Pulmonary artery endothelial cell (primary cell): ENCODE measurements around the gene FARP1. TPM values are rescaled to one million over a fixed set of nuclear protein-coding genes. Genes with fewer than 3 reads are reported as not detected.

Experiments
- DNase-seq: peaks from one replicate; pipeline ENCODE4 v3.0.0-alpha.2; 2011; ENCODE audit warnings: low read depth, low spot score
- total RNA-seq: library from RNA; depleted of rRNA; stranded (reverse); fragments of >200 nt; gene quantifications from 2 replicates; pipeline ENCODE4 v1.2.3, GENCODE V29; 2014

FARP1 gene, protein sequence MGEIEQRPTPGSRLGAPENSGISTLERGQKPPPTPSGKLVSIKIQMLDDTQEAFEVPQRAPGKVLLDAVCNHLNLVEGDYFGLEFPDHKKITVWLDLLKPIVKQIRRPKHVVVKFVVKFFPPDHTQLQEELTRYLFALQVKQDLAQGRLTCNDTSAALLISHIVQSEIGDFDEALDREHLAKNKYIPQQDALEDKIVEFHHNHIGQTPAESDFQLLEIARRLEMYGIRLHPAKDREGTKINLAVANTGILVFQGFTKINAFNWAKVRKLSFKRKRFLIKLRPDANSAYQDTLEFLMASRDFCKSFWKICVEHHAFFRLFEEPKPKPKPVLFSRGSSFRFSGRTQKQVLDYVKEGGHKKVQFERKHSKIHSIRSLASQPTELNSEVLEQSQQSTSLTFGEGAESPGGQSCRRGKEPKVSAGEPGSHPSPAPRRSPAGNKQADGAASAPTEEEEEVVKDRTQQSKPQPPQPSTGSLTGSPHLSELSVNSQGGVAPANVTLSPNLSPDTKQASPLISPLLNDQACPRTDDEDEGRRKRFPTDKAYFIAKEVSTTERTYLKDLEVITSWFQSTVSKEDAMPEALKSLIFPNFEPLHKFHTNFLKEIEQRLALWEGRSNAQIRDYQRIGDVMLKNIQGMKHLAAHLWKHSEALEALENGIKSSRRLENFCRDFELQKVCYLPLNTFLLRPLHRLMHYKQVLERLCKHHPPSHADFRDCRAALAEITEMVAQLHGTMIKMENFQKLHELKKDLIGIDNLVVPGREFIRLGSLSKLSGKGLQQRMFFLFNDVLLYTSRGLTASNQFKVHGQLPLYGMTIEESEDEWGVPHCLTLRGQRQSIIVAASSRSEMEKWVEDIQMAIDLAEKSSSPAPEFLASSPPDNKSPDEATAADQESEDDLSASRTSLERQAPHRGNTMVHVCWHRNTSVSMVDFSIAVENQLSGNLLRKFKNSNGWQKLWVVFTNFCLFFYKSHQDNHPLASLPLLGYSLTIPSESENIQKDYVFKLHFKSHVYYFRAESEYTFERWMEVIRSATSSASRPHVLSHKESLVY
- 16.3 and 18.9 TPM in 2 replicates for total RNA-seq

DNA sequence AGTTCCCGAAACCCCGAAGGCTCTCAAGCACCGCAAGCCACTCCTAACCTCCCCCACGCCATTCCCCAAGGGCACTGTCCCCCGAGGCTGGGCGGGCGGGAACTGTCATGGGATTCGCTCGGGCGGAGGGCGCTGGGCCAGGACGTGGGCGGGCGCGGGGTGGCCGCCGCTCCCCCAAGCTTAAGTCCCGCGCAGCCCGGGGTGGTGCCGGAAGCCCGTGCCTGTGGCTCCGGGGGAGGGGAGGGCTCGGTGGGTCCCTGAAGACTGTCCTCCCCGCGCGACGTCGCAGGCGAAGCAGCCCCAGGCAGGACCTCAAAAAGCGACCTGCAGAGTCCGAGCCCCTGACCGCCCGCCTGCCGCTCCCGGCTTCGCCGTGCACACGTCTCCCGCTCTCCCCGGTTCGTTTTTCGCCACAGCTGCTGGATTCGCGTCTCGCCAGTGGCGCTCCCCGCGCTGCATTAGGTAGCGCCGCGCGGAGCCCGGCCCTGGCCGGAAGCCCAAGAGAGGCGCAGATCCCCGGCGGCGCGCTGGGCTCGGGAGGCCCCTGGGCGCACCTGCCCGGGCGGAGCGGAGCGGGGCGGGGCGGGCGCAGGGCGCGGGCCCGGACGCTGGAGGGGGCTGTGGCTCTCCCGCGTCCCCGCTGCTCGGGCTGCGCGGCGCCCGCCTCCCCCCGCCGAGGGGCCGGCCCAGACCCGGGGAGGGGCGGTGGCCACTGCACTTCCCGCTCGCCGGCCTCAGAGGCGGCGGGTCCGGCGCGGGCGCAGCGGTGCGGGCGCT is at the start of gene FARP1:
Gene FARP1 (plus strand): TSS at position 715 of the 777 bp plus-strand sequence. CDS start 70,149 bp downstream, outside the sequence.
- DNase-seq = peak; percentile 10

DNA sequence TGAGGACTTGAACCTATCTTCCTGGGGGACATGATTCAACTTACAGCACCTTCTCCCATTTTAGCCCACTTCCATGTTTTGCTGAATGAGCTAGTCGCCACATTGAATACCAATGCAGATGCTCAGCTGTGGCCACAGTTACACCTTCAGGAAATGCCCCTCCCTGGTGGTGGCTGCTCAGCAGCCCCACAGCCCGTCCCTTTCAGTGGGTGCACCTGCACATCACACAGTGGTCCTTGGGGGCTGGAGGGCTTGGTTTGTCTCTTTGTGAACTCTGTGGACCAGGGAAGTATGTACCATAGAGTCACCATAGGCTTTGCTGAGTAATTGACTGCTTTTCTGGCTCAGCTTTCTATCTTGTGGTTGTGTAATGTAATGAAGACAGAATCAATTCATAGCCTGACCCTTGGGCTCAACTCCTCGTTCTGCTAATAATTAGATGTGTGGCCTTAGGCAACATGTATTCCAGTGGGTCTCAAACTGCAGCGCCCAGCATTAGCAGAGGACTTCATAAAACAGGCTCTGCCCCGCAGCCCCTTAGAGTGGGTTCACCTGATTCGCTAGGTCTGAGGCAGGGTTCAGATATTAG is 48.1 kb upstream of the FARP1 start:
- no peak for DNase-seq

DNA sequence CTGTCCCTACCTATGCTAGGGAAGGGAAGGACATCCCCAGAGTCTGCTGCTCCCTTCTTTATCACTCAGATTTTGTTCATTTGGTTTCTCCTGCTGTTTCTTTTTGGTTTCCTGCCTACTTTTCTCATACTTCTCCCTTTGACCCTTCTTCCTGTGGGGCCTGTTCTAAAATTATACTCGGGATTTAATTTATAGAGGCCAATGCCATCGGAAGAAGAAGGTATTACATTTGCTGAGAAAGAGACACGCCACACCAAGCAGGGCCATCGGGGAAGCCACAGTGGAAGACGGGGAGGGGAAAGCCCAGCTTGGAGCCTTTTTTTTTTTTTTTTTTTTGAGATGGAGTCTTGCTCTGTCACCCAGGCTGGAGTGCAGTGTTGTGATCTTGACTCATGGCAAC is 46.8 kb upstream of the FARP1 start:
- DNase-seq = no peak

DNA sequence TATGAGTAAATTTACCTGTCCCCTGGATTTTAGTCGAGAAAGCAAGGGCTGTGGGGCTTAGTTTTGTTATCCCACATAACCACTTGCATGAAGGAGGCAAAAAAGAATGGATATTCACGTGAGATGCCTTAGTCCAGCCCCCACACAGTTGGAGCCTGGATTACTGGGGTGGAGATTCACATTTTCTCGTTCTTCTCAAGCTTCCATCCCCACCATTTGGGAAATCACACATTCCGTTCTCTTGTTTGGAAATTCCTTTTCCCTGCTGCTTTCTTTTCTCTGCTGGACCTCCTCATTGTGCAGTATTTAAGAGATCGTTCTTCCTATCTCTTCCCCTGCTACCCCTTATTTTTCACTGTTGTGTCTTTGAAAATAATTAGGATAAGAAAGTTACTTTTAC is 45.1 kb upstream of the FARP1 start:
- no peak for DNase-seq

DNA sequence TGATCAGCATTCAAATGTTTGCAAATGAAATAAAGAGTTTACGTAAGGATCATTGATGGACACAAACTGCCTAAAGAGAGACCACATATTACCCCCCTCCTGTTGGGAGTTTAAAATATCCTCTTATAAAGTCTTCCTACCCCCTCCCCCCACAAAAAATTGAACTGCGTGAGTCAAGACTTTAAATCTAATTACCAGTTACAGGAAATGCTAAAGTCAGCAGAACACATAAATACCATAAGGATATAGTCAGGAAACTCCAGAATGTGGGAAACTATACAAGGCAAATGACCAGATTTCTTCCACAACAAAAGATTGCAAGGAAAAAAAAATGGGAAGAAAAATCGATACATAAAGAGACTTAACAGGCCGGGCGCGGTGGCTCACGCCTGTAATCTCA is 44.4 kb upstream of the FARP1 start:
- no peak for DNase-seq

DNA sequence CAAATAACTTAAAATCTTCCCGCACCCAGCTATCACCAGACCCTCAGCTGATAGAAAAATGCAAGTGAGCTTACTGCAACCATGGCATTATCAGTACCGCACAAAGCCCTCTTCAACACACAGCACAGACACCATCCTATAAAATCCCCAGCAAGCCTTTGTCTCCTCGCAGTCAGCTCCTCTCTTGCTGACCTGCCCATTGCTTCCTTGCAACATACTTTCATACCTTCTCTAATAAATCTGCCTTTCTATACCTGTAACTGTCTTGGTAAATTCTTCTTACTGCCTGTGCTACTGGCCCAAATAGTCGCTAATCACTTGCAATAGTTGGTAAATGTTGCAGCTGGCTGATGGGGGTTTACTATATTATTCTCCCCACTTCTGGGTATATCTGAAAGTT is 43.3 kb upstream of the FARP1 start:
- DNase-seq = no peak

DNA sequence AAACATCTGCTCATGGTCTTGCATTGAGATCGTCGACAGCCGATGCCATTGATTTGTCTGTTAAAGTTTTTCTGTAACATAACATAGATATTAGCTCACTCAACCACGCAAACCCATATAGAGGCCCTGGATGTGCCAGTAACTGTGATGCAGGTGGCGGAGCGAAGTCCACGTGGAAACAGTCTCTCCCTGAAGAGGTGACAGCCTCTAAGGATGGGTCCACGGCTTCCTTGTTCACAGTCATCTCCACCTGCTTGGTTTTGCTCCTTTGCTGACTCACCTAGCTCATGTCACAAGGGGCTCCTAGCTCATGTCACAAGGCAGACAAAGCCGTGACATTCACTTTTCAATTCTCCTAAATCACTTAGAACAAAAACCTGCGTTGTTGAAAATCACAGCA is 42.4 kb upstream of the FARP1 start:
- no peak for DNase-seq

DNA sequence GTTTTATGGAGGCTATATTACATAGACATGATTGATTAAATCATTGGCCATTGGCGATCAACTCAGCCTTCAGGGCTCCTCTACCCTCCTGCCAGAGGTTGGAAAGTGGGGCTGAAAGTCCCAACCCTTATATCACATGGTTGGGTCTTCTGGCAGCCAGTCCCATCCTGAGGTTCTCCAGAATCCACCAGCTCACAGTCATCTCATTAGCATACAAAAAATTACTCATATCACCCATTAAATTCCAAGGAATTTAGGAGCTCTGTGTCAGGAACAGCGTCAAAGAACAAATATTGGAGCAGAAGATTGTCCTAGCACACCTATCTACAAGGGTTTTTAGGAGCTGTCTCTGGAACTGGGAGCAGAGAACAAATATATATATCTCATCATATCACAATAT is 39.4 kb upstream of the FARP1 start:
- no peak for DNase-seq

DNA sequence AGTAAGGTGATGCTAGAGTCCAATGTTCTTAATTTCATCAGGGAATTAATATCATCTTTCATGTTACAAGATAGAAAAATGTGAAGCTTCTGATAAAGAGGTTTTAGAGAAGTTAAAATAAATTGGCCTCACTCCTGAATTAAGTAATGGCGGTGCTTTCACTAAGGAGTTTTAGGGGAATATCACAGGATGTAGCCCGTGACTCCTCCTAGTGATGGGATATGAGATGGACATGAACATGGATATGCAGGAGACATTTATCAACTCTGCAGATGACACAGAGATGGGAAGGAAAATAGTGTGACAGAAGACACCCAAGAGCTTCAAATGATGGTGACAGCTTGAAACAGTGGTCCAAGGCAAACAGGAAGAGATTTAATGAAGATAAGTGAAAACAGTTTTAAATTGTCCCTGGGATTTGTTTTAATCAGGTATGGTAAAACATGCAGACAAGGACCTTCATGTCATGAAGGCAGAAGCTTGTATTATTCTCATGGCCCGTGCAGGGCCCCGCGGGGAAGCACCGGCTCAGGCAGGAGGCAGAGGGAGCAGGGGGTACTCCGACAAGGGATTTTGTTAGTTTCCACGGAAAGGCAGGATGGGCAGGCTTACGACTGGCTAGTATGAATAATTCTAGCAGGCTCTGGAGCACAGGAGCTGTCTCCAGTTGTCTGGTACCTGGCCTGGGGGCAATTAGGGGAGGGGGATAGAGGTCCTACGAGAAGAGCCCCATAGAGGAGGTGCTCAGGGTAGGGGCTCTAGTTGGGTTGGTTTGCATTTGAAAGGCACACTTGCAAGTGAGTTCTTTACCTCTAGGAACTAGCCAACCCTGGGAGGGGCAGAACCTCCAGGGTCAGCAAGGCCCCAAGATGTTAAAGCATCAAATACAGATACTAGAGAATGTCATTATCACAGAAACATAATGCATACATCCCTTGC is 38.7 kb upstream of the FARP1 start:
- DNase-seq = no peak

DNA sequence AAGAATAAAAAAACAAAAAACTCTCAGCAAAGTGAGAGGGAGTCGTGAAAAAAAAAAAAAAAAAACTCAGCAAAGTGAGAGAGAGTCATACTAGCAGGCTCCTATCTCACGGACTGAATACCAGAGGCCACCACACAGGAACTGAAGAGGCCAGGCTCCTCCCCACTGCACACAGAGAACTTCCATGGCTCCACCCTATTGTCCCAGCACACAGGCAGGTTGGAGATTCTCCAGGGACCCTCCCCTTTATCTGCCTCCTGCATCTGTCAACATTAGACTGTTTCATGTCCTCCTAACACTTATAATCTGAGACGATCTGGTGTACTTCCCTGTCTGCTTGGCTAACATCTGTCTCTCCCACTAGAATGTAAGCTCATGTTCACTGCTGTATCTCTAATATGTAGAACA is 37.0 kb upstream of the FARP1 start:
- DNase-seq = no peak

DNA sequence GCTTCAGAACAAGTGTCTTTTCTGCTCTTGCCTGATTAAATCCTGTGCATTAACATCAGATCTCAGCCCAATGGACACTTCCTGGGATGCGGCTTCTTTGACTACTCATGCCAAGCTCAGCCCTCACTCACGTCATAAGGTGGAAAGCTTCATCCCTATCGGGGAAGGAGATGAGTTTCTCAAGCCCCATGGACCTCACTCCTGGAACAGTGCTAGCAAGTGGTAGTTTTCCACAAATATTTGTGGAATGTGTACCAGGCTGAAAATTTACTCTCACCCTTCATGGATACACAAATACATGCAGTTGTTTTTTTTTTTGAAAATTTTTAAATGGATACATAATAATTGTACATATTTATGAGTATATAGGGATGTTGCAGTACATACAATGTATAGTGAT is 34.6 kb upstream of the FARP1 start:
- no peak for DNase-seq

DNA sequence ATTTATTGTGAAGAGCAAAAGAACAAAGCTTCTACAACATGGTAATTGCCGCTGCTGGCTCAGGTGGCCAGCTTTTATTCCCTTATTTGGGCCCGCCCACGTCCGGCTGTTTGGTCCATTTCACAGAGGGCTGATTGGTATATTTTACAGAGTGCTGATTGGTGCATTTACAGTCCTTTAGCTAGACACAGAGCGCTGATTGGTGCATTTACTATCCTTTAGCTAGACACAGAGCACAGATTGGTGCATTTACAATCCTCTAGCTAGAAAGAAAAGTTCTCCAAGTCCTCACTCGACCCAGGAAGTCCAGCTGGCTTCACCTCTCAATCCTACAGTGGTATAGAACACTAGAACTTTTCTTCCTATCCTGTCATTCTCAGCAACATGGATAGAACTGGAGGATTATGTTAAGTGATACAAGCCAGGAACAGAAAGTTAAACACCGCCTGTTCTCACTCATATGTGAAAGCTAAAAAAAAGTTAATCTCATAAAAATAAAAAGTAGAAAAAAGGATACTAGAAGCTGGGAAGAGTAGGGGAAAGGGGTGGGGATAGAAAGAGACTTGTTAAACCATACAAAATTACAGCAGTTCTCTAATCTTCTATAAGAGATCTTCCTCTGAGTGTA is 33.6 kb upstream of the FARP1 start:
- DNase-seq = no peak

DNA sequence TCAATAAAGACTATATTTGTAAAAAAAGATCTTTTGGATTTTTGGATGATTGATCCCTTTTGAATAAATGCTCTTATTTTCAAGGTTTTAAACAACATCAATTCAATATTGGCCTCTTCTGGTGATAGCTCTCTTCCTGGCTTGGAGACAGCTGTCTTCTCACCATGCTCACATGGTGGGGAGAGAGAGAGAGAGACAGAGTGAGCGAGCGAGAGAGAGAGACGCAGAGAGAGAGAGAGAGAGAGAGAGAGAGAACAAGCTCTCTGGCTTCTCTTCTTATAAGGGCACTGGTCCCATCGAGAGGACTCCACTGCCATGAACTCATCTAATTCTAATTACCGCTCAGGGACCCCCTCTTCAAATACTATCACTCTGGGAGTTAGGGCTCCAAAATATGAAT is 32.1 kb upstream of the FARP1 start:
- no peak for DNase-seq

DNA sequence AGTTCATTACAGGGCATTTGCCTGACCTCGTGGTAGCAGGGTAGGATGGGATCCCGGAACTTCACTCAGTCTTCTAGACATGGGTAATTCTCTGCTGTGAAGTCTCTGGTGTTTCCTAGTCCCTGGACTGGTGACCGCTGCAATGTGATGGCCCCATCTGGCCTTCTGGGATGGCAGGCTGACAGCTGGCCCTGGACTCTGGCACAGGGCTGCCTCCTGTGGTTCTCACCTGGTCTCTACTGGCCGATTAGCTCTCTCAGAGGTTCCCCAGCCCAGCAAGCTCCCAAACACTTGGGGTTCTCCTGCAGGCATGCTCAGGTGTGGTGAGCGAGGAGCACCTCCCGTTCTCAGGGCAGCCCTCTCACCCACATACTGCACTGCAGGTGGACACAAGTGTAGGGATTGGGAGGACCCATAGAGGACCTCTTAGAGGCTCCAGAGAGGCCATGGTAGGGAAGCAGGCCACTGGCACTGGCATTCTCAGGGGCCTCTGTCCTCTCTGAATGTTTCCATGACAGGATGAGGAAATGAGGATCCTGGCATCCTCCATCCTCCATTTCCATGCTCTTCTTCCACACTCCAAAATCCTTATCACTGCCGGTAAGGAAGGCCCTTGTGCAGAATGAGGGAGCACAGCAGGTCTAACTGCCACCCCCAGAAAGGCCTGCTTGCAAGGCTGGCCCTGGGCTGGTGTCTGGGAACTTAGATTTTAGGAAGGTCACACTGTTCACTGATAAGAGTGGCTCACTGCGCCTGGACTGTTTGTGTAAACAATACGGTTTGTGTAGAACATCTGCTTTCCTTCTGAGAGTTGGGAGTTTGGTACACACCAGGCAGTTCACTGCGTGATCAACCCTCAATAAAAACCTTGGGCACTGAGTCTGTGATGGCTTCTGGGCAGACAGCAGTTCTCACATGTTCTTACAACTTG is 31.5 kb upstream of the FARP1 start:
- DNase-seq = no peak

DNA sequence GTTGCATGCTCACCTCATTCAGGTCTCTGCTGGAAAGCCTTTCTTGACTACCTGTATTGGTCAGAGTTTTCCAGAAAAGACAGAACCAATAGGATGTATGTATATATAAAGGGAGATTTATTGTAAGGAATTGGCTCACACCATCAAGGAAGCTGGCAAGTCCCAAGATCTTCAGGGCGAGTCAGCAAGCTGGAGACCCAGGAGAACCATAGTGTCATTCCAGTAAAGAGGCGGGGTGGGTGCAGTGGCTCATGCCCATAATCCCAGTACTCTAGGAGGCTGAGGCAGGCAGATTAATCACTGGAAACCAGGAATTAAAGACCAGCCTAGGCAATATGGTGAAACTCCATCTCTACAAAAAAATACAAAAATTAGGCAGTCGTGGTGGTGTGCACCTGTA is 30.4 kb upstream of the FARP1 start:
- DNase-seq = no peak

DNA sequence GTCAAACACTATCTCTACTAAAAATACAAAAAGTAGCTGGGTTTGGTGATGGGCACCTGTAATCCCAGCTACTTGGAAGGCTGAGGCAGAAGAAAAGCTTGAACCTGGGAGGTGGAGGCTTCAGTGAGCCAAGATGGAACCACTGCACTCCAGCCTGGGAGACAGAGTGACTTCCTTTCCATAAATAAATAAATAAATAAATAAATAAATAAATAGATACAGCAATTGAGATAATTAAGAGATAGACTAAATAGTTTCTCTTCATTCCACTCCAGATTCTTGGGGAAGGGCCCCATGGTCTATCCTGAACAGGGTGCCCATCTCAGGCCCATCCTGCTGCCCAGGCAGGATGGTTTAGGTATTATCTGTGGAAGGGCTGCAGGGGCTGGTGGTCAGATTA is 24.0 kb upstream of the FARP1 start:
- DNase-seq = no peak

DNA sequence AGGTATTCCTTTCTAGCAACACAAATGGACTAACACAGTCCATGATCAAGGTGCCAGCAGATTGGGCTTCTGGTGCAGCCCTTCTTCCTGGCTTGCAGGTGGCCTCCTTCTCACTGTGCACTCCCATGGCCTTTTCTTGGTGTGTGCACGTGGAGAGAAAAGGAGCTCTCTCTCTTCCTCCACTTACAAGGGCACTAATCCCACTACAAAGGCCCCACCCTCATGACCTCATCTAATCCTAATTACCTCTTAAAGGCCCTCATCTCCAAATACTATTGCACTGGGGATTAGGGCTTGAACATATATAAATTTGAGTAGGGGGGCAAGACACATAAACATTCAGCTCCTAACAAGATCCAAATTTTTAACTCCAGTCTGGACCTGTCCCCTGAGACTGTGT is 19.7 kb upstream of the FARP1 start:
- no peak for DNase-seq

DNA sequence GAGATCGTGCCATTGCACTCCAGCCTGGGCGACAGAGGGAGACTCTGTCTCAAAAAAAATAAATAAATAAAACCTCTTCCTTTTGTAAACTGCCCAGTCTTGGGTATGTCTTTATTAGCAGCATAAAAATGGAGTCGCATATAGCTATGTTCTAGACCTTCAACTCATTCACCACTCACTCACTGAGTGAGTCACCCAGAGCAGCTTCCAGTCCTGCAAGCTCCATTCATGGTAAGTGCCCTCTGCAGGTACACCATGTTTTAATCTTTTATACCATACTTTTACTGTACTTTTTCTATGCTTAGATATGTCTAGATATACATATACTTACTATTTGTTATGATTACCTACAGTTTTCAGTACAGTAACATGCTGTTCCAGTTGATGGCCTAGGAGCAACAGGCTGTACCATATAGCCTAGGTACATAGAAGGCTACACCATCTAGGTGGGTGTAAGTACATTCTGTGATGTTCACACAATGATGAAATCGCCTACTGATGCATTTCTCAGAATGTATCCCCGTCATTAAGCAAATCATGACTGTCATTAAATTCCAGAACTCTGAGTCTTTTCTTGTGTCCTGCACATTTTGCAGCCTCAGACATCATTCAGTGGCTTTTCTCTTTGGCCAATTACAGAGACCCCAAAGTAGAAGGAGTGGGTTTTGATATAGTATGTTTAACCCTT is 13.7 kb upstream of the FARP1 start:
- DNase-seq = no peak
